GM12878 (cell line): ENCODE results near the gene ZSCAN20.

ENCODE experiments used
- CEBPB ChIP-seq, 2 experiments: fragments of 150-350 bp in 1 of 2; IDR thresholded peaks; 2 replicates each; pipeline ENCODE4 v1.6.1; 2012 to 2014; ENCODE audit warnings: low read depth in 2 of 2, low read length in 2 of 2, borderline replicate concordance in 1 of 2, inconsistent platforms in 1 of 2
- CHD4 ChIP-seq: fragments of 200-600 bp; sonication (generic); IDR thresholded peaks from 2 replicates; pipeline ENCODE4 v1.6.1; 2016; ENCODE audit warnings: mild to moderate bottlenecking
- CTCF ChIP-seq, 3 experiments: IDR thresholded peaks in 2 of 3; conservative IDR thresholded peaks in 1 of 3; 2 replicates each; pipeline ENCODE4 v1.5.1; 2011; ENCODE audit warnings: low read depth in 3 of 3, low read length in 3 of 3, mild to moderate bottlenecking in 3 of 3, control low read depth in 2 of 3, moderate library complexity in 2 of 3, inconsistent platforms in 1 of 3, mixed read lengths in 1 of 3; ENCODE audit not compliant: control insufficient read depth in 2 of 3, insufficient read depth in 1 of 3; ENCODE audit errors: extremely low read depth in 1 of 3
- E4F1 ChIP-seq: fragments of 450-650 bp; IDR thresholded peaks from 2 replicates; pipeline ENCODE4 v1.6.1; 2018; ENCODE audit warnings: borderline replicate concordance, mild to moderate bottlenecking; ENCODE audit not compliant: partially characterized antibody
- EZH2 ChIP-seq: IDR thresholded peaks from 2 replicates; pipeline ENCODE4 v1.6.1; 2012; ENCODE audit warnings: low read depth, mild to moderate bottlenecking, control low read depth, inconsistent platforms, low read length, borderline replicate concordance; ENCODE audit not compliant: control insufficient read depth
- NFYB ChIP-seq: IDR thresholded peaks from 2 replicates; pipeline ENCODE4 v1.6.1; 2011; ENCODE audit warnings: low read depth, mild to moderate bottlenecking, low read length, improper control_type of control experiment, moderate library complexity; ENCODE audit not compliant: insufficient read depth
- POU2F2 ChIP-seq: IDR thresholded peaks from 3 replicates; pipeline ENCODE4 v1.6.1; 2011; ENCODE audit warnings: low read depth, mild to moderate bottlenecking, low read length, borderline replicate concordance
- RAD21 ChIP-seq: IDR thresholded peaks from 2 replicates; pipeline ENCODE4 v1.6.1; 2011; ENCODE audit warnings: mild to moderate bottlenecking, low read depth, low read length, moderate library complexity; ENCODE audit not compliant: insufficient read depth
- RFX5 ChIP-seq: IDR thresholded peaks from 2 replicates; pipeline ENCODE4 v1.6.1; 2011; ENCODE audit warnings: low read depth, low read length, improper control_type of control experiment
- SMC3 ChIP-seq: IDR thresholded peaks from 2 replicates; pipeline ENCODE4 v1.6.1; 2011; ENCODE audit warnings: low read length, improper control_type of control experiment, borderline replicate concordance
- SUZ12 ChIP-seq: fragments of 200-600 bp; sonication (generic); IDR thresholded peaks from one replicate; pipeline ENCODE4 v1.6.1; 2018; ENCODE audit warnings: antibody characterized with exemption, mild to moderate bottlenecking; ENCODE audit not compliant: unreplicated experiment
- TAF1 ChIP-seq: IDR thresholded peaks from 2 replicates; pipeline ENCODE4 v1.6.1; 2011; ENCODE audit warnings: mild to moderate bottlenecking, low read depth, low read length, borderline replicate concordance
- USF2 ChIP-seq: IDR thresholded peaks from 2 replicates; pipeline ENCODE4 v1.6.1; 2011; ENCODE audit warnings: low read depth, low read length, improper control_type of control experiment, borderline replicate concordance

- TF ChIP-seq CHD4, result no peak
- TF ChIP-seq CTCF (IDR thresholded peaks at IDR 0.05 in 2 of 3, conservative IDR thresholded peaks at IDR 0.05 in 1 of 3; ENCODE audit: control insufficient read depth in 2 of 3, extremely low read depth in 1 of 3, insufficient read depth in 1 of 3, low read depth in 3 of 3, low read length in 3 of 3), result no peak
- no peak for TF ChIP-seq EZH2
- no peak for TF ChIP-seq SUZ12
- TF ChIP-seq RFX5, result no peak
- TF ChIP-seq CEBPB (IDR thresholded peaks at IDR 0.05; ENCODE audit: borderline replicate concordance in 1 of 2, low read depth in 2 of 2, low read length in 2 of 2), result no peak
- no peak for TF ChIP-seq NFYB
- no peak for TF ChIP-seq POU2F2
- no peak for TF ChIP-seq E4F1
- no peak for TF ChIP-seq RAD21
- no peak for TF ChIP-seq TAF1
- no peak for TF ChIP-seq USF2
- no peak for TF ChIP-seq SMC3
These were observed 7.1 kb upstream of the ZSCAN20 start for GRCh38 chr1:33465316-33465715.
